Lung (tissue), 12 donors: ENCODE measurements around the gene GRIA4. TPM values are rescaled to one million over a fixed set of nuclear protein-coding genes. Genes with fewer than 3 reads are reported as not detected.

Source experiments
- ATAC-seq: fragments of 200-7000 bp; cut with Tn5 transposase; one replicate; pipeline ENCODE4 v1.9.1; 2020; ENCODE audit warnings: moderate number of reproducible peaks; ENCODE audit not compliant: insufficient read depth, low FRiP score
- DNase-seq, 3 donors: peaks; one replicate each; pipeline ENCODE4 v3.0.0-alpha.2; 2013 to 2017
- H3K27ac ChIP-seq, 2 donors: one replicate each; pipeline ENCODE4 v1.5.1; 2013; ENCODE audit warnings: mild to moderate bottlenecking in 2 of 2, moderate library complexity in 2 of 2, control low read depth in 1 of 2, inconsistent platforms in 1 of 2, low read depth in 1 of 2, low read length in 1 of 2
- H3K27me3 ChIP-seq, 3 donors: one replicate each; pipeline ENCODE4 v1.5.1; 2013; ENCODE audit warnings: low read length in 2 of 3; ENCODE audit not compliant: control insufficient read depth in 3 of 3, insufficient read depth in 3 of 3
- H3K36me3 ChIP-seq, 4 donors: one replicate each; pipeline ENCODE4 v1.5.1; 2013; ENCODE audit warnings: low read length in 4 of 4, mild to moderate bottlenecking in 1 of 4, moderate library complexity in 1 of 4; ENCODE audit not compliant: control insufficient read depth in 4 of 4, insufficient read depth in 4 of 4
- H3K4me1 ChIP-seq, 5 donors: one replicate each; pipeline ENCODE4 v1.5.1; 2013; ENCODE audit warnings: low read length in 5 of 5, mild to moderate bottlenecking in 2 of 5, moderate library complexity in 1 of 5; ENCODE audit not compliant: control insufficient read depth in 5 of 5, insufficient read depth in 5 of 5
- H3K4me3 ChIP-seq: one replicate; pipeline ENCODE4 v1.5.1; 2013; ENCODE audit warnings: mild to moderate bottlenecking, control low read depth, moderate library complexity
- H3K9ac ChIP-seq, 2 donors: one replicate each; pipeline ENCODE4 v1.5.1; 2013; ENCODE audit warnings: low read length in 2 of 2, control low read depth in 1 of 2; ENCODE audit not compliant: insufficient read depth in 1 of 2
- H3K9me3 ChIP-seq, 4 donors: one replicate each; pipeline ENCODE4 v1.5.1; 2013; ENCODE audit warnings: low read length in 3 of 4, mild to moderate bottlenecking in 1 of 4, moderate library complexity in 1 of 4; ENCODE audit not compliant: control insufficient read depth in 4 of 4, insufficient read depth in 3 of 4
- WGBS, 2 donors: extraction: QIAGEN DNeasy Blood & Tissue Kit; methylation state at CpG; one replicate each; pipeline ENCODE4 v1.1.7; 2013; 5-methylcytosine and 5-hydroxymethylcytosine counted together
- polyA plus RNA-seq, 2 donors: library from polyadenylated mRNA; stranded (reverse); fragments of 200-250 nt; gene quantifications; one replicate each; pipeline ENCODE4 v1.2.1, GENCODE V29; 2013
- total RNA-seq, 2 donors: library from RNA; depleted of rRNA in 1 of 2; stranded (reverse); fragments of >200 nt in 1 of 2; gene quantifications; one replicate each; pipeline ENCODE4 v1.2.1, GENCODE V29; 2014 to 2021
- TF ChIP-seq, protein P1 (sequence below): IDR thresholded peaks from 2 replicates; pipeline ENCODE4 v1.5.1; 2012; ENCODE audit warnings: mild to moderate bottlenecking; ENCODE audit errors: control extremely low read depth, extremely low read depth
- donor health status: control.
- donor health status: control.
- donor health status: Bipolar disorder and iron deficiency.
- donor health status: healthy.
- donor health status: DM: yes; HTN: yes; CAD: no.

GRIA4 gene
- total and polyA plus RNA-seq, 4 donors, result 0.12 to 0.77 TPM; not detected in 2

DNA sequence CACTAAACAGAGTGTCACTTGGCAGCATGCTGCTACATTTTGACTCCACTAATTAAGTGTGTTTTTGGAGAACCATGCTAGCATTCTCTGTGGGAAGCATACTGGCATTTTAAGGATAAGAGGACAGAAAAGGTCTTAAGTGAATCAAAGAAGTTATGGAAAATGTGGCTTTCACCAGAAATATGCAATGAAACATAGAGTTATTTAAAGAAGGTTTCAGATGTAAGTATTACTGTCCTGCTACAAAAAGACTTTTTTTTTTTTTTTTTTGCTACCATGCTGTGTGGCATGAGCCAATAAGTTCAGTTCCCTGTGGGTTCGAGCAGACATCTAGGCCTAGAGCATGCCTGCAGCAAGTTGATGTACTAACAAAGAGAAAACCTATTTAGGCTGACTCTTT, 224.6 kb downstream of the GRIA4 start:
- no peak overlapping the region for H3K9ac ChIP-seq
- H3K27ac ChIP-seq, result no peak overlapping the region
- no peaks in the 10 kb centered on the region for H3K27me3 ChIP-seq
- H3K36me3 ChIP-seq, result no peaks in the 10 kb centered on the region
- 79 to 90% methylated on average over 1 of the region's 1 CpG for WGBS, 2 donors
- no peaks in the 10 kb centered on the region for H3K4me1 ChIP-seq
- H3K4me3 ChIP-seq, result no peak overlapping the region
- DNase-seq, result peak in 1 of 3 donors; percentile 13
- no peaks in the 10 kb centered on the region for H3K9me3 ChIP-seq
- no peak for ATAC-seq
- TF ChIP-seq, protein P1, sequence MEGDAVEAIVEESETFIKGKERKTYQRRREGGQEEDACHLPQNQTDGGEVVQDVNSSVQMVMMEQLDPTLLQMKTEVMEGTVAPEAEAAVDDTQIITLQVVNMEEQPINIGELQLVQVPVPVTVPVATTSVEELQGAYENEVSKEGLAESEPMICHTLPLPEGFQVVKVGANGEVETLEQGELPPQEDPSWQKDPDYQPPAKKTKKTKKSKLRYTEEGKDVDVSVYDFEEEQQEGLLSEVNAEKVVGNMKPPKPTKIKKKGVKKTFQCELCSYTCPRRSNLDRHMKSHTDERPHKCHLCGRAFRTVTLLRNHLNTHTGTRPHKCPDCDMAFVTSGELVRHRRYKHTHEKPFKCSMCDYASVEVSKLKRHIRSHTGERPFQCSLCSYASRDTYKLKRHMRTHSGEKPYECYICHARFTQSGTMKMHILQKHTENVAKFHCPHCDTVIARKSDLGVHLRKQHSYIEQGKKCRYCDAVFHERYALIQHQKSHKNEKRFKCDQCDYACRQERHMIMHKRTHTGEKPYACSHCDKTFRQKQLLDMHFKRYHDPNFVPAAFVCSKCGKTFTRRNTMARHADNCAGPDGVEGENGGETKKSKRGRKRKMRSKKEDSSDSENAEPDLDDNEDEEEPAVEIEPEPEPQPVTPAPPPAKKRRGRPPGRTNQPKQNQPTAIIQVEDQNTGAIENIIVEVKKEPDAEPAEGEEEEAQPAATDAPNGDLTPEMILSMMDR, result no peak

DNA sequence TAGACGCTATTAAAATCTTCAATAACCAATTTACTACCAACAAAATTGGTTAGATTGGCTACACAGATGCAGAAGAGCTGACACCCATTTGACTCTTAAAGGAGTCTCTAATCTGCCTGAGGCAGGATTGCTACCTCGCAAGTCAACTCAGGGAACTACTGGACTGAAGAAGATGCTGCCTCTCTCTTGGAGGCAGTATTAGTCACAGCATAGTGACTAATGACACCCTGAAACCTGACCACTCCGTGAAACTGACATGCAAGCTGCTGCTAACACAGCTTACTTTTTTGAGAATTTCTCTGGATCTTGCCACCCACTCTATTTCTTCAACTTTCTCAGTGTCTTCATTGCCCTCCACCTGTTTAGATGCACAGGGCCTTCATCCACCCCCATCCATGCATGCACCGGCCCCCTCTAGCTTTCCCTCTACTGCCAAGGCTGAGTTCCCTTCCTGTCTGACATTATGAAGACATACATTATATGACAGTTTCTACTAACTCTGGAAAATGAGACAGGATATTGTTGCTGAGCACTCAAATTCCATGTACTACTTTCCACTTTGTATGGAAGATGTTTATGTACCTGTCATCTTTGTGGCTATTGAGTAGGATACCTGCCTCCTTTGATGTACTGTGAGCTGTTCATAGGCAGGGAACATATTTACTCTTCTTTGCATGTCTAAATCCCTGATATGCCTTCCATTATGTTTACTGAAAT, 229.0 kb downstream of the GRIA4 start:
- DNase-seq, result no peak
- no peak overlapping the region for H3K27ac ChIP-seq
- no peaks in the 10 kb centered on the region for H3K27me3 ChIP-seq
- TF ChIP-seq, protein P1, result no peak
- WGBS, 2 donors, result 84 to 93% methylated on average over 4 of the region's 4 CpGs
- H3K4me1 ChIP-seq, result no peaks in the 10 kb centered on the region
- H3K9me3 ChIP-seq, result no peaks in the 10 kb centered on the region
- ATAC-seq, result no peak
- H3K36me3 ChIP-seq, result no peaks in the 10 kb centered on the region
- no peak overlapping the region for H3K9ac ChIP-seq
- H3K4me3 ChIP-seq, result no peak overlapping the region

DNA sequence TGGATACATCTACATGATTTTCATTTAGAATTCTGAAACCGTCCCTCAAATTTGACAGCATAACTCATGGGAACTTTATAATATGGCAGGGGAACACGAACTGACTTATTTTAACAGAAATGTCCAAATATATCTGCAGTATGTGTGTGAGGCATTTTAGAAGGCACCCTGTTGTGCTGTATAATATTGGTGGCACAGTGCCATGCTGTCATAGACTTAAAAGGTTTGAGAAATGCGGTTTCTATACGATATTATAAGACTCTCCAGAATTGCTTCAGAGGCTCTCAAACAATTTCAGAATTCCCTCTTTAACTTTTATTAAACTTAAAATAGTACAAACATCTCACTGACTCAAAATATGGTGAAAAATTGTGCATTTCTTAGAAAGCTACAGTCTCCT, 230.5 kb downstream of the GRIA4 start:
- Histone ChIP-seq H3K9ac (no peak overlapping the region), H3K9me3 (no peaks in the 10 kb centered on the region), H3K4me1 (no peaks in the 10 kb centered on the region), H3K4me3 (no peak overlapping the region), H3K27ac (no peak overlapping the region), H3K36me3 (no peaks in the 10 kb centered on the region), H3K27me3 (no peaks in the 10 kb centered on the region)
- ATAC-seq, result no peak
- TF ChIP-seq, protein P1, result no peak
- 73 to 80% methylated on average over 4 of the region's 4 CpGs for WGBS, 2 donors
- no peak for DNase-seq

DNA sequence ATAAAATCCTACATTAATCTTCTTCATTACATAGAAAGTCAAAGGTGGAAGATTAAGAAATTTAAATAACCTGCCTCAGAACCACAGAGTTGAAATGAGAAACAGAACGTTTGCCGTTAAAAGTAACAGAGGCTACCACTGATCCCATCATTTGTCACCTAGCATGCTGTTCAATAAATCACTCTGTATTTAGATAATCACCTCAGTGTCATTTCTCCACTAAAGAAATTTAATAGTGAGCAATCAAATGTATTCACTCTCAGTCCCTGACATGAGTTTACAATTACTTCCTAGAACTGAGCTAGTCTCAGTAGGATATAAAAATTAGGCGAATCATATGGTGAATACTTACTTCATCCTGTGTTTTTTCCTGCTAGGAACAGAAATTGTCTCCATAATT, 242.5 kb downstream of the GRIA4 start:
- no peaks in the 10 kb centered on the region for H3K36me3 ChIP-seq
- ATAC-seq (no peak), DNase-seq (no peak)
- H3K4me3 ChIP-seq, result no peak overlapping the region
- no peaks in the 10 kb centered on the region for H3K9me3 ChIP-seq
- H3K27me3 ChIP-seq, result no peaks in the 10 kb centered on the region
- TF ChIP-seq, protein P1, result no peak
- no peak overlapping the region for H3K9ac ChIP-seq
- H3K27ac ChIP-seq, result no peak overlapping the region
- peaks cover 0 to 12% (median 0%) of the 10 kb centered on the region in 5 donors for H3K4me1 ChIP-seq
- 67 to 79% methylated on average over 3 of the region's 3 CpGs for WGBS, 2 donors
